ENCODE measurements around the gene NEFH.

The NEFH gene

GRCh38 chr22:29511126-29511862, 31.3 kb downstream of the NEFH start:
- Histone ChIP-seq H2AFZ (ENCODE audit: low read length) (no peak overlapping the region), H3K4me2 (ENCODE audit: insufficient read depth, low read length, poor library complexity, severe bottlenecking) (no peak overlapping the region), H3K23ac (ENCODE audit: low read depth, low read length, poor library complexity) (no peak overlapping the region), H3K79me1 (ENCODE audit: low read depth, low read length) (no peaks in the 10 kb centered on the region), H3K27me3 (ENCODE audit: control insufficient read depth in 3 of 3, insufficient read depth in 3 of 3, low read depth in 1 of 3, low read length in 3 of 3) (no peaks in the 10 kb centered on the region), H2BK12ac (ENCODE audit: low read length) (no peak overlapping the region), H4K91ac (ENCODE audit: low read depth, low read length, poor library complexity) (no peak overlapping the region), H3K4me3 (ENCODE audit: low read length in 2 of 2) (peak overlapping the region in 1 of 2 donors; percentile 19), H3K9me3 (replicated peaks in 1 of 2; ENCODE audit: control insufficient read depth in 2 of 2, insufficient read depth in 1 of 2, low read depth in 1 of 2, low read length in 2 of 2) (no peaks in the 10 kb centered on the region), H3K9ac (ENCODE audit: low read depth, low read length, poor library complexity) (no peak overlapping the region), H3K18ac (ENCODE audit: low read length) (no peak overlapping the region), H2BK5ac (ENCODE audit: low read length) (no peak overlapping the region), H2BK15ac (ENCODE audit: low read length) (no peak overlapping the region), H2BK120ac (ENCODE audit: low read depth, low read length) (peak overlapping the region; percentile 19), H4K8ac (ENCODE audit: low read depth, low read length) (no peak overlapping the region), H3K14ac (ENCODE audit: low read length) (no peak overlapping the region), H3K4me1 (ENCODE audit: control insufficient read depth in 2 of 2, insufficient read depth in 1 of 2, low read depth in 1 of 2, low read length in 2 of 2) (no peaks in the 10 kb centered on the region), H2AK5ac (ENCODE audit: low read depth, low read length) (no peak overlapping the region), H3K4ac (ENCODE audit: low read length) (no peak overlapping the region), H3K27ac (replicated peaks; ENCODE audit: low read length) (no peak overlapping the region), H3K36me3 (replicated peaks in 1 of 2; ENCODE audit: control insufficient read depth in 2 of 2, insufficient read depth in 2 of 2, low read length in 2 of 2) (peaks cover 42 to 88% of the 10 kb centered on the region in 2 donors)
- WGBS, 2 donors (ENCODE audit: extremely low coverage in 2 of 2, insufficient read length in 2 of 2, insufficient replicate concordance in 1 of 2), result no CpG with 5 or more reads among the region's 8 CpGs
- no peak for DNase-seq (ENCODE audit: low spot score)

- Histone ChIP-seq H3K27me3 (ENCODE audit: control insufficient read depth in 3 of 3, insufficient read depth in 3 of 3, low read depth in 1 of 3, low read length in 3 of 3) (no peaks in the 10 kb centered on the region), H2BK120ac (ENCODE audit: low read depth, low read length) (no peak overlapping the region), H3K9me3 (replicated peaks in 1 of 2; ENCODE audit: control insufficient read depth in 2 of 2, insufficient read depth in 1 of 2, low read depth in 1 of 2, low read length in 2 of 2) (no peaks in the 10 kb centered on the region), H4K8ac (ENCODE audit: low read depth, low read length) (no peak overlapping the region), H2AK5ac (ENCODE audit: low read depth, low read length) (no peak overlapping the region), H2BK5ac (ENCODE audit: low read length) (no peak overlapping the region), H3K79me1 (ENCODE audit: low read depth, low read length) (no peaks in the 10 kb centered on the region), H3K4me2 (ENCODE audit: insufficient read depth, low read length, poor library complexity, severe bottlenecking) (no peak overlapping the region), H2BK15ac (ENCODE audit: low read length) (no peak overlapping the region), H3K4me3 (ENCODE audit: low read length in 2 of 2) (no peak overlapping the region), H2BK12ac (ENCODE audit: low read length) (no peak overlapping the region), H3K23ac (ENCODE audit: low read depth, low read length, poor library complexity) (no peak overlapping the region), H3K18ac (ENCODE audit: low read length) (no peak overlapping the region), H4K91ac (ENCODE audit: low read depth, low read length, poor library complexity) (no peak overlapping the region), H3K27ac (replicated peaks; ENCODE audit: low read length) (no peak overlapping the region), H3K4ac (ENCODE audit: low read length) (no peak overlapping the region), H2AFZ (ENCODE audit: low read length) (no peak overlapping the region), H3K36me3 (replicated peaks in 1 of 2; ENCODE audit: control insufficient read depth in 2 of 2, insufficient read depth in 2 of 2, low read length in 2 of 2) (peaks cover 45 to 88% of the 10 kb centered on the region in 2 donors), H3K14ac (ENCODE audit: low read length) (no peak overlapping the region), H3K4me1 (ENCODE audit: control insufficient read depth in 2 of 2, insufficient read depth in 1 of 2, low read depth in 1 of 2, low read length in 2 of 2) (no peaks in the 10 kb centered on the region), H3K9ac (ENCODE audit: low read depth, low read length, poor library complexity) (no peak overlapping the region)
- DNase-seq (ENCODE audit: low spot score), result no peak
- WGBS, 2 donors (ENCODE audit: extremely low coverage in 2 of 2, insufficient read length in 2 of 2, insufficient replicate concordance in 1 of 2), result no CpG with 5 or more reads among the region's 4 CpGs
These were observed 32.0 kb downstream of the NEFH start for GRCh38 chr22:29512031-29512430.

- no CpG with 5 or more reads among the region's 5 CpGs for WGBS, 2 donors (ENCODE audit: extremely low coverage in 2 of 2, insufficient read length in 2 of 2, insufficient replicate concordance in 1 of 2)
- Histone ChIP-seq H3K27ac (replicated peaks; ENCODE audit: low read length) (no peak overlapping the region), H3K4me3 (ENCODE audit: low read length in 2 of 2) (no peak overlapping the region), H3K23ac (ENCODE audit: low read depth, low read length, poor library complexity) (no peak overlapping the region), H3K4me1 (ENCODE audit: control insufficient read depth in 2 of 2, insufficient read depth in 1 of 2, low read depth in 1 of 2, low read length in 2 of 2) (no peaks in the 10 kb centered on the region), H3K9me3 (replicated peaks in 1 of 2; ENCODE audit: control insufficient read depth in 2 of 2, insufficient read depth in 1 of 2, low read depth in 1 of 2, low read length in 2 of 2) (no peaks in the 10 kb centered on the region), H3K4ac (ENCODE audit: low read length) (no peak overlapping the region), H4K91ac (ENCODE audit: low read depth, low read length, poor library complexity) (no peak overlapping the region), H2BK12ac (ENCODE audit: low read length) (no peak overlapping the region), H2AK5ac (ENCODE audit: low read depth, low read length) (no peak overlapping the region), H3K36me3 (replicated peaks in 1 of 2; ENCODE audit: control insufficient read depth in 2 of 2, insufficient read depth in 2 of 2, low read length in 2 of 2) (peaks cover 47 to 86% of the 10 kb centered on the region in 2 donors), H2BK120ac (ENCODE audit: low read depth, low read length) (no peak overlapping the region), H2AFZ (ENCODE audit: low read length) (no peak overlapping the region), H3K14ac (ENCODE audit: low read length) (no peak overlapping the region), H4K8ac (ENCODE audit: low read depth, low read length) (no peak overlapping the region), H3K18ac (ENCODE audit: low read length) (no peak overlapping the region), H3K79me1 (ENCODE audit: low read depth, low read length) (no peaks in the 10 kb centered on the region), H2BK5ac (ENCODE audit: low read length) (no peak overlapping the region), H3K27me3 (ENCODE audit: control insufficient read depth in 3 of 3, insufficient read depth in 3 of 3, low read depth in 1 of 3, low read length in 3 of 3) (no peaks in the 10 kb centered on the region), H2BK15ac (ENCODE audit: low read length) (no peak overlapping the region), H3K9ac (ENCODE audit: low read depth, low read length, poor library complexity) (no peak overlapping the region), H3K4me2 (ENCODE audit: insufficient read depth, low read length, poor library complexity, severe bottlenecking) (no peak overlapping the region)
- no peak for DNase-seq (ENCODE audit: low spot score)
These were observed 37.3 kb downstream of the NEFH start for GRCh38 chr22:29517215-29517908.

- Histone ChIP-seq H3K4ac (ENCODE audit: low read length) (no peak overlapping the region), H3K14ac (ENCODE audit: low read length) (no peak overlapping the region), H4K91ac (ENCODE audit: low read depth, low read length, poor library complexity) (no peak overlapping the region), H2BK15ac (ENCODE audit: low read length) (no peak overlapping the region), H3K4me1 (ENCODE audit: control insufficient read depth in 2 of 2, insufficient read depth in 1 of 2, low read depth in 1 of 2, low read length in 2 of 2) (no peaks in the 10 kb centered on the region), H3K9ac (ENCODE audit: low read depth, low read length, poor library complexity) (no peak overlapping the region), H3K36me3 (replicated peaks in 1 of 2; ENCODE audit: control insufficient read depth in 2 of 2, insufficient read depth in 2 of 2, low read length in 2 of 2) (peaks cover 49 to 84% of the 10 kb centered on the region in 2 donors), H2BK120ac (ENCODE audit: low read depth, low read length) (no peak overlapping the region), H3K9me3 (replicated peaks in 1 of 2; ENCODE audit: control insufficient read depth in 2 of 2, insufficient read depth in 1 of 2, low read depth in 1 of 2, low read length in 2 of 2) (no peaks in the 10 kb centered on the region), H2BK12ac (ENCODE audit: low read length) (no peak overlapping the region), H2AFZ (ENCODE audit: low read length) (no peak overlapping the region), H4K8ac (ENCODE audit: low read depth, low read length) (no peak overlapping the region), H2BK5ac (ENCODE audit: low read length) (peak overlapping the region; percentile 29), H2AK5ac (ENCODE audit: low read depth, low read length) (no peak overlapping the region), H3K23ac (ENCODE audit: low read depth, low read length, poor library complexity) (no peak overlapping the region), H3K79me1 (ENCODE audit: low read depth, low read length) (no peaks in the 10 kb centered on the region), H3K4me2 (ENCODE audit: insufficient read depth, low read length, poor library complexity, severe bottlenecking) (no peak overlapping the region), H3K4me3 (ENCODE audit: low read length in 2 of 2) (no peak overlapping the region), H3K27me3 (ENCODE audit: control insufficient read depth in 3 of 3, insufficient read depth in 3 of 3, low read depth in 1 of 3, low read length in 3 of 3) (no peaks in the 10 kb centered on the region), H3K18ac (ENCODE audit: low read length) (no peak overlapping the region), H3K27ac (replicated peaks; ENCODE audit: low read length) (no peak overlapping the region)
- no peak for DNase-seq (ENCODE audit: low spot score)
- WGBS, 2 donors (ENCODE audit: extremely low coverage in 2 of 2, insufficient read length in 2 of 2, insufficient replicate concordance in 1 of 2), result no CpG with 5 or more reads among the region's 5 CpGs
These were observed 38.4 kb downstream of the NEFH start for GRCh38 chr22:29518427-29518826.
